ENCODE results near the gene CACNA2D1.
"Not testable (repeated sequence)": the region's sequence is repeated elsewhere in the genome, so short reads cannot be mapped to it uniquely, and the experiment has no call there.

CACNA2D1 gene

DNA sequence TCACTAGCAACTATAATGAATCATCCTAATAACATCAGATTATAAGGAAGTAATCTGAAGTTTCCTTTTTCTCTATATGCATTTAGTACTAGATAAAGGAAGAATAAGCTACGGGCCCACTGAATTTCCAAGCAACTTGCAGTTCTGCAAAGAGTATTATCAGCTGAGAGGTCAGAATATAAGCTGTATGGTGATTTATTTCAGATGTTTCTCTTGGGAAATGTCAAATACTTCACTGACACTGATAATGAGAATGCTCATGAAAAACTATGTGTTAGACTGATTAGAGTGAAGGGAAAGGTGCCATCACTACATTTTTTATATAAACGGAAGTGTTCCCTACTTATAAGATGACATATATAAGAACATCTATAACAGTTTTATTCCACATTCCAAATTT, 422.5 kb downstream of the CACNA2D1 start:
- no peak for DNase-seq

DNA sequence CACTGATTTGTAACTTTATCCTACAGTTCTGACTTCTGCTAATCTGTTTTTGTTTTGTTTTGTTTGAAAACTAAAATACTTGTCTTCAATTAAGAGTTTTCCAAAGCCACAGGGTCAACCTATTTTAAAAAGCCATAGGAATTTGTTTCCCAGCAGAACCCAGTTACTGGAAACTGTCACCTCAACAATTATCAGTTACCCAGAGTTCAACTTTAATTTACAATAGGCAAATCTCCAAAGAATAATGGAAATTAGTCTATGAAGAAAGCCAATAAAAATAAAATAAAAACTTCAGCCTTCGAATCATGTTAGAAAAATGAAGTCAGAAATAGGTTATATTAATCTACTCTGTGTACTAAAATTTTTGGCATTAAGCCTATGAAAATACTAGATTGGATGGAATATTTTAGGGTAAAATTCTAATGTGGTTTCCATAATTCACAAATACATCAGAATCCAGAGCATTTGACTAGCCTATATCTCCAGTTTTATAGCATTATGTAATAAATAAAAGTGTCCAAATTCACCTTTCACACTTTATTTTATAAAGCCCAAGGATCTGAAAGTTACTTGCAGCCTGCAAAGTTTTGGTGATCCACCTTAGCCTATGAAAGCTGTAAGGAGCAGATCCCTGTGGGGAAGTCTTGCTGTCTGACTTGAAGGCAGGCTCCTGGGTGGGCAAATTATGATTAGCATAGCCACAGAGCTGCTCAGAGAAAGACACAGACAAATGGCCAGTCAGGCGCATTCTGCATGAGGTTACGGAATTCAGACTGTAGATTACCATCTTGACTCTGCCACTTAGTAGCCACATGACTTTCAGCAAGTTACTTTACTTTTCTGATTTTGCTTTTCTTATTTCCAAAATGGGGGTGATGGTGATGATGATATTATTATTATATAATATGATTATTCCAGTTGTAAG, 423.8 kb downstream of the CACNA2D1 start:
- DNase-seq, result no peak

DNA sequence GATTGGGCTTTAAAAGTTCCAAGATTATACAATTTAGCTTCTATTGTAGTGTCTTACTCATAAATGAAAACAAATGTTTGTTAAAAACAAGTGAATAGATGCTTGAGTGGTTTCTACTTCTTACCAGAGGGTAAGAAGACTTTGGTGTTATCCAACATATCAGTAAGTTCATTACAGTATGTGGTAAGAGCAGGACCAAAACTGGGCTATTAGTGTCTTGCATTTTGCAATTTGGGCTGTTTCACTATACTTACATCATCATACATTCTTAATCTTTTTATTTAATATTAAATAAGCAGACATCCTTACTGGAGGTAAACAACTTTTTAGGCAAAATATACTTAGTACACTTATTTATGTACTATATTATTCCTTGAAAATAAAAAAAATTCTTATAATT, 425.4 kb downstream of the CACNA2D1 start:
- no peak for DNase-seq

DNA sequence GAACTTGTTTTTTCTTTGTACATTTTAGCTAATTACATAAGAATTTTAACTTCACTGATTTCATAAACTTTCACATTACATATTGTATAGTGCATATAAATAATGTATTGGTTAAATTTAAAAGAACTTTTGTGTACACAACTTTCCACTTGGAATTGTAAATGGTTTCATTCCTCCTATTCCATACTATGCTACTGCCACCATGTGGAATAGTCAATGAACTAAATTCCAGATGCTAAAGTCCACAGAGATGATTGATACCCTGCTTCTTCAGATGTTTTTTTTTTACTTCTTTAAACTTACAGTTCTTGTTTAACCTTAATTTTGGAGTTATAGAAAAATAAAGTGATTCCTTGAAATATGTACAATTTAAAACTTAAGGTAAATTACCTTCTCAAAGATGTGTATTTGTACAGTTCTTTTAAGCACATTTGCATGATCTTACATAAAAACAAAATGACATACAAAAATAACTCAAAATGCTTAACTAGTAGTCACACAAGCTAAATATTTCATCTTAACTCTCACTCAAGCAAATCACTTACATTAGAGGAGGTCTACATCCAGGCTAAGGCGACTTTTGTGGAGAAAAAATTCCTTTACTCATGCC, 426.1 kb downstream of the CACNA2D1 start:
- DNase-seq, result peak in 1 of 2 experiments; percentile 21

DNA sequence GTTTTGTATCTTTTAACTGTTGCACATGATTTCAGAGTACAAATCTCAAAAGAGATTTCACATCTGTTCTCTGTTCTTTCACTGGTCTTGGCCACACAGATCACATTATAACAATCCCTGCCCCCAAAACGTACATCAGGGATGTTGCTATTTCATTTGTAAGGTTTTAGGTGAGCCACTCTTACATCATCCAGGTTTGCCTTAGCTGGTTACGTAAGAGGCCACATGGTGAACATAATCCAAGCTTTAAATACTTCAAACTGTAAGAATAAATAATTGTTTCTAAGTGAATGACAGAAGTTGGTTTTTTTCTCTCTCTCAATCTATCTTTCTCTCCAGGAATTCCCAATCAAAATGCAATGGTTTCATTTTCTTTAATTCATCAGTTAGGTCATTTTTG, 427.8 kb downstream of the CACNA2D1 start:
- DNase-seq, result no peak

DNA sequence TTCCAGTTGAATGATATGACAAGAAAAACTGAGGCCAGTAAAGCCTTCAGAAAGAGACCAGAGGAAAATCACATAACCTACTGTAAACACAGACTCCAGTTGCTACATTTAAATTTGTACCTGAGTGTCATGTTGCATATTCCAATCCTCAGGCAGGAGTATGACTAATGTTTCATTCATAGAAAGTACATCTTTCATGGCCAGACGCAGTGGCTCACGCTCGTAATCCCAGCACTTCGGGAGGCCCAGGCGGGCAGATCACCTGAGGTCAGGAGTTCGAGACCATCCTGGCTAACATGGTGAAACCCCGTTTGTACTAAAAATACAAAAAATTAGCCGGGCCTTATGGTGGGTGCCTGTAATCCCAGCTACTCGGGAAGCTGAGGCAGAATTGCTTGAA, 429.0 kb downstream of the CACNA2D1 start:
- DNase-seq, result not testable (repeated sequence)

DNA sequence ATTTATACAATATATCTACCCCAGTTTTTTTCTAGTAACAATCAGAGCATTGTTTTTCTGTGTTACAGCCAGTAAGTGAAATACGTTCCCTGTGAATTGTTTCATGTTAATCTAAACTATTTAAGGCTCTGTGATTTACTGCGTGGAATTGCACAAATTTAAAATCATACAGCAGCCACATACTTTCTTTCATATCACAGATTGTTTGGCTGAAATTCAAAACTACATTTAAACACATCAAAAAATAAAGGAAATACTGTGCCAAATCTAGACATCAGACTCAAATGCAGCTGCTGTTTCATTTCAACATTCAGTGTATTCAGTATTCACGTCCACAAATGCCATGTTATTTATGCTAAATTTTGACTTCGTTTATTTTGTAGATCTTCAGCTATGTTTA, 431.1 kb downstream of the CACNA2D1 start:
- no peak for DNase-seq

DNA sequence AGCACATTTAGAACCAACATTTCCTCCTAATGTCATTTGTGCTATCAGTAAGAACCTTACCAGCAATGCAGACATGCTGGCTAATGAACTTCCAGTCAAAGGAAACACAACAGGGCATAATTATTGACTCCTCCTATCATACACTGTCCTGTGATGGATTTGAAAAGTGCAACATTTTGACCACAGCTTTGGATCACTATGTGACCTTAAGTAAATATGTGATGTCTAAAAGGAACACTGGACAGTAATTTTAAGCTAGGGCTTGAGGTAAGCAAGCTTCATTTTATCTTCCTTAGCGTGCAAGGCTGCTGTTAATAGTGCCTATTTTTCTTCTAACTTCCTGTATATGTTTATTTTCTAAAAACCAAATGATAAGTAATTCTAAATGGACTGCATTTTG, 433.2 kb downstream of the CACNA2D1 start:
- DNase-seq, result no peak

DNA sequence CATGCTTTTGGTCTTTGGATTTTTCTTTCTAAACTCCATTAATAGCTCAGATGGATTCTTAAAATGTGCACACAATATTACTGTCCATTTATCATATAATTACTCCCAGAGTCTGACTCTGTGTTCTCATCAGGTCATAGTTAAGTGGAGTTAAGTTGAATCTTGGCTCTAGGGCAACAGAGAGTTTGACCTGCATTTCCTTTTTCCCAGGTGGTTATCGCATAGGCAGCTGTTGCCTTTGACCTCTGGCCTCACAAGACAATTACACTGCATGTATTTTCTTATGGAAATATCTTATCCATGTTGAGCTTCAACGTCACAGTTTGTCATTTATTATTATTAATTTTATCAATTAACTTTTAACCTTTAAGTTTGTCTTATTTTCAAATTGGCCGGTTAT, 436.3 kb downstream of the CACNA2D1 start:
- DNase-seq, result no peak

DNA sequence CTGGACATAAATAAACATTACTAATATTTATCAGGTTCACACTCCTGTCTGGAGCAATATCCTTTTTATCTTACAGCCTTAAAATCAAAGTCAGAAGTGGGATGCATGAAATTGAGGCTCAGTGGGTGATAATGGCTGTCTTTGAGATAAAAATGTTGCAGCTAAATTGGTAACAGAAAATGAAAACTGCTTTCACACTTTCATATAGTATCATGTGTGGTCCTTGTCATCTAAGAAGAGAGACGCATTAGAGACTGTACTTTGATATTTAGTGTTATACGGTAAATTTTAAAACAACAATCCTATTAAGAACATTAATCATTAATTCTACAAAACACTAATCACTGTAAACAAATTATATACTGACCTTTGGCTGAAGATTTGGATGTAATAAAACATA, 438.5 kb downstream of the CACNA2D1 start:
- DNase-seq, result no peak

DNA sequence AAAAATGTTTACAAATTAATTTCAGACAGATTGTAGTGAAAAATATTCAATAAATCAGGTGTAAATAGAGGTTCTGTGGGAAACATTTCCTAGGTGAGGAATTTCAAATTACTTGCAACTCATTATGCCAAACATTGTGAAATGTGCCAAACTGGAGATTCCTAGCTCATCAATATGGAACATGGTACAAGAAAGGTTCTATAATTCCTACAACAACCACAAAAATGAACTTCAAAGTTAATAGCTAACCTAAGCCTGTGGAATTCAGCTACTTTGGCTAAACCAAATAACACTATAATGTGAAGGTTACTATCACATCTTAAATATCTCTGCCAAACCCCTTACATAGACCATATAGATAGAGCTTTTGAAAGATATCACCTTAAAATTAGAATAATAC, 450.4 kb downstream of the CACNA2D1 start:
- DNase-seq, result no peak

DNA sequence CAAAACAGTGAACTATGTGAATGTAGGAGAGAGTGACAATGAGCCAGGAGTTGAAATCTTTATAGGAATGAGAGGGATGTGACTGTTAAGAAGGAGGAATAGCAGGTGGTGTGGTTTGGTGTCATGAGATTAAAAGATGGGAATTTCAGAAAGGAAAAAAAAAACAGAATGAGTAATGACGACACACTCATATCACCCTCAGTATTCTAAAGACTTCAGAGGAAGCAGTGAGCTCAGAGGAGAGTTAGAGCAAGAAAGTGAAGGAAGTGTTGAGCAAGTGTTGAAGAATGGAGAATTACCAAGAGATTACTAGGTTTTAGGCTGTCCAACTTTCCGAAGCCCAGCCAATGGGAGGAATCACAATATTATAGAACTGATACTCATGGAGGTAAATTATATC, 453.2 kb downstream of the CACNA2D1 start:
- DNase-seq, result peak in 1 of 2 experiments; percentile 14

DNA sequence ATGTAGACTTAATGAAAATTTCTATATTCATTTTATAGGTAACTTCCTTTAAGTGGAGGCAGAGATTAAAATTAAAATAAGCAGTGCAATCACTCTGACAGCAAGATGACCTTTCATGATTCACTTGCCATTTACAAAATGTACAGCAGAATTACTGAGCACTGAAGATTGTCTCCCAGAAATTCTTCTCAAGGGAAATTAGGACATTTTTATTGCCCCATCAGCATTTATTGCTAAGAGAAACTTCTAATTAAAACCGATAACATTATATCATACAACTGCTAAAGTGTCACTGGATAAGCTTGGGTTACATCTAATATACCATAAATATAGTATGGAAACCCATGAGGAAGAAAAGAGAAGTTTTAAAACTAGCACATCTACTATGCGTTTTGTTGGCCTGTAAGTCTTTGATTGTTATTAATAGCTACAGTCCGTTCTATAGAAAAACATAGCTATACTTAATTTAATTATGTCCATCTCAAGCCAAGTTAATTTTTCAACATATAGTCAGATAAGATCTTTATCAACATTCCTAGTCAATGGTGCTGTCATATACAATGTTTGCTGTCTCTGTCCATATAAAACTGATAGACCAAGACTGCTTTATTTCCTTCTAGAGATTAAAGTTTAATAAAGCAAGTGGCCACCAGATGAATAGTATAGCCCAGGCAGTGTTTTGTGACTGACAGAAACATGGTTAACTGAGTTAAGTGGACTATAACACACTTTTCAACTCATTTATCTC, 456.7 kb downstream of the CACNA2D1 start:
- no peak for DNase-seq

DNA sequence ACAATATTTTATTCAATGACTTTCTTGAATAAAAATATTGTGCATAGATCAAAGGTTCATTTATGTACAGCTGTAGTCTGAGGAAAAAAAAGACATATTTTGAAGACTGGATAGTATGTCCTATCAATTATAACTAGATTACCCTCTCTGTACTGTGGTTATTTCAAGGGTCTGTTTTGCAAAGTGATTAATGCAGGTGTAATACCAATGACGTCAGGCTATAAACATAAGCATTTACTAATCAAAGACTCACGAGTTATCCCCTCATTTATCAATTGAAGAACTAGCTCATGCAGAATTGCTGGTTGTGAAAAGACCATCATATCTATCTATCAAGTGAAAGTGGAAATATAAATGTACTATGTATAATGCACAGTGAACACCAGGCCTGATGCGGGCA, 460.2 kb downstream of the CACNA2D1 start:
- DNase-seq, result no peak

DNA sequence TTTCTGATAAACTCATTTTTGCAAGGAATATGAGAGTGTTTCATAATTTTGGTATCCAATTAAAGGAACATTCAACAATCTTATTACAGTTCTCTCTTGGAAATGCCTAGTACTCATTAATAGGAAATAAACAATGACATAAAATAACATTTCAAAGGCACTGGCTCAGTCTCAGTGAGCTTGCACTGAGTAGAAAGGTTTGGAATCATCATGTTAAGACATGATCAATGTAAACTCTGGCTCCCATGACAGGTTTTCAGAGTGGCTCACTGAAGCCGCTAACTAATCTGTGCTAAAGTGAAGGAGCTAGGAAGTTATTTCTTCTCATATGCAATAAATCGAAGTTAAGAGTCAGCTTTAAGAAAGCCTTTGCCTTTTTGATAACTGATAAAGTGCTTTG, 470.5 kb downstream of the CACNA2D1 start:
- DNase-seq, result no peak

DNA sequence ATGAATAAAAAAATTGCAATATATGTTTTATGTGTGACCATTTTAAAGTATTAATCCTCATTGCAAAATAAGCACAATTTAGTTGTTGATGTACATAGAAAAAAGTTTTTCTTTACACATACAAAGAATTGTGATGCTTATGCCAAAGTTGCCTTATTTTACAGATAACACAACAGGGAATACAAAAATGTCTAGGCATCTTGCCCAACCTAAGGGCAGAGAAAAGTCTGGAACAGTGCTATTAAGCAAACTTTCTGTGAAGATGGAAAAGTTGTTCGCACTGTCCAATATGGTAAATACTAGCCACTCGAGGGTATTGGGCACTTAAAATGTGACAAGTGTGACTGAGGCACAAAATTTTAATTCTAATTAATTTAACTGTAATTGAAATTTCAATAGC, 483.6 kb downstream of the CACNA2D1 start:
- DNase-seq, result no peak

DNA sequence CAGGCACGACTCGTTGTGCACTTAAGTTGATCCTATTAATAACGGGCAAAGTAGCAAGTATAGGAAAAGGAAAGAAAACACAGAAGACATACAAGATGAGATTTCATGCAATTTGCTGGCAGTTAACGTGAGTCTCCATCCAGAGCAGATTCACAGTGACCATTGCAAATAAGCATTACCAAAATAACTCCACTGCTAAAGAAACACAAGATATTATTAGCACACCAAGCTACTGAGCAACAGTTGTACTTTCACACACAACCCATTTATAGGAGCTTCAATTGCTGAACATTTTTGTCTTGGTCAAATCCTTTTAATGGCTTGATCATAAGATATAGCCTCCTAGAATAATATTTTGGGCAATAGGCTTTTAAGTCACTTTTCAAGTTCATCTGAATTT, 486.1 kb downstream of the CACNA2D1 start:
- no peak for DNase-seq

DNA sequence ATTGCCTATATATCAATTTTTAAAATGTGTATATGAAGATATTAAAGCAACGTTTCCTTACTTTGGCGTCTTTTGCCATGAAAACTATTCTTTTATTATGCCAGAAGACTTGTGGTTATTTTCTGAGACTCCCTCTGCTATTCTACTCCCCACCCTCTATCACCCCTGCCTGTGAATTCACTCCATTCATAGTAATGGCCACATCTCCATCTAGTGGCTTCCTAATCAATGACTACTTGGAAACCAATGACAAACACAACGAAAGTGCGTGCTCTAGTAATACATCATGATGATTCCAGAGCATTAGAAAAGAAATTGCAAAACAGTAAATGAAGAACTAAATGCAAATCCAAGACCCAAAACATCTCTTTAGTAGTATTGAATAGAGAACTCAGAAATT, 487.1 kb downstream of the CACNA2D1 start:
- DNase-seq, result no peak

DNA sequence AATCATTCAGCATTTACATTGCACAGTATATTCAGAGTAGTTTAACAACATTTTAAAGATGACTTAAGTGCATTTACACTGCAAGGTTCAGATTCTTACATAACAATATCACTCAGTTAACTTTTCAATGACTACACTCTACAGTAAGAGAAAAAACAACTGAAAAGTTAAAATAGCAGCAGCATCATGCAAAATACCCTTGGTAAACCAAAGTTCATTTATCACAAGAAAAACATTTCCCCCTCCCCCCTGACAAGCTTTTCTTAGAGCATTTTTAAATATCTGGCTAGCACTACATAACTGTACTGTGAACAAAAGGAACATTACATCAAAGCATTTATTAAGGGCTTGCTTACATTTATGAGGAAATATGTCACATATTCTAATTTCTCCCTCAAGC, 494.3 kb downstream of the CACNA2D1 start:
- no peak for DNase-seq

DNA sequence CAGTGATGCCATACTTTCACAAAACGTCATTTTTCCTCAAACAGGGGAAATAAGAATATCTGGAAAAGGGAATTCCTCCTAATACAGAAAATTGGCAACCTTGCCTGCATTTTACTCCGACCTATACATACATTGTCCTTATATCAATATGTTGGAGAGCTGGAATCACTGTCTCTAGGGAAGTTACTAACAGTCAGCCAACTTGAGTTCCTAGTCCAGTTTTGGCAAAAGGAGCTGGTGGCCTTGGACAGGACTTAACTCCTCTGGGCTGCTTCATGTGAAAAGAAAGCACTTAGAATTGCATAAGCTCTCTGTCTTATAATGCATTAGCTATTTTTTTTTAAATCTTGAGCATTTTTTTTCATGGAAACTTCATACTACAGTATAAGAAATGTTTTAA, 499.5 kb downstream of the CACNA2D1 start:
- DNase-seq, result no peak

DNA sequence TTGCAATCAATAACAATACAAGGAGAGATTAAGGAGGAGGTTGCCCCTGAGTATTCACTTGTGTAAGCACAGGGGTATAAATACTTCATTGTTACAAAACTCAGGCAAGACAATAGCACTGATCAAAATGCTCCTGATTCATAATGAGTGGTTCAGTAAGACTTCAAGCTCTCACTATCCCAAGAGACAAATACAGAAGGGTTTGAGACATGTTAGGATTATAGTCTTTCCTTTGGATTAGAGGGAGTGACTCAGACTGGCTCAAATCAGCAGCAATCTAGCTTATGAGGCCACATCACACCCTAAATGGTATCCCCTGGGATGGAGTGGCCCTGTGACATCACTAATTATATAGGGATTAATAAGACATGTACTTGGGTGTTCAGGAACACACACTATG, 506.5 kb downstream of the CACNA2D1 start:
- DNase-seq, result no peak

DNA sequence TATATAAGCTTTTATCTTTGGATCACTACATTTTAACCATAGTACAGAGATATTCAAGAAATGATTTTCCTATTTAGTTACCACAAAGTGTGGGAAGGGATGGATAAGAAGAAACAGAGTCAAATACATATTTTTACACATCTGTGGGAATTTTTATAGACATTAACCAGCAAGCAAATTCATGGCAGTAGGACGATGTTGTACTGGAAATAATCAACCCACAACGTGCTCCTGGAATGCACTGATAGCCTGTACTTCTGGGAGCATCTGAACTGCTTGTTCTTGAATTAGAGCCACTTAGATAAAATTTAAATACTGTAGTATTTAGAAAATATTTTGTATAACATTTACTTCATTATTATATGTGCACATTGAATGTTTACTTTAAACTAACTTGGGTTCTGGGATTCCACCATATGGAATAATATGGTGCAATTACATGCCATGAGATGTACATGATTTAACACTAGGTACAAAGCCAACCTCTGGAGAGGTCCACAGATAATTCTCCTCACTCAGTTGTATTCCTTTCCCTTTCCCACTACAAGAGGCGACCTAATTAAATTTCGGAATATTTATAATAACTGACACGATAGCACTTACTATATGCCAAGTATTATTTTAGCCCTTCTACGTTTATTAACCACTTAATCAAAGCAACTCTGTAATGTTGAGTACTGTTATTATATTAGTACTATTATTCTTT, 508.8 kb downstream of the CACNA2D1 start:
- DNase-seq, result no peak

DNA sequence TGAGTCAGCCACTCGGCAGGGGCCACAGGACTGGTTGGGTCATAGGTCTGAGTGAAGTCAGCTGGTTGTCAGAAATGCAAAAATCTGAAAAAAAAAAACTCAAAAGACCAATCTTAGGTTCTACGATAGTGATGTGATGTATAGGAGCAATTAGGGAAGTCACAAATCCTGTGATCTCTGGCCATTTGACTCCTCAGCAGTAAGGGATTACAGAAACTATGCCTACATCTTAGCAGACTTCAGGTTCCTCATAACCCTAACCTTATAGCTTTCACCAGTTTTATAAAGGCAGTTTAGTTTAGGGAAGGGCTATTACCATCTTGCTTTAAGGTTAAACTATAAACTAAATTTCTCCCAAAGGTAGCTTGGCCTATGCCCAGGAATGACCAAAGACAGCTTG, 510.6 kb downstream of the CACNA2D1 start:
- DNase-seq, result no peak
